ENCODE measurements around the gene CDC42EP2.

The CDC42EP2 gene

GRCh38 chr11:65334696-65335295 is 20.1 kb downstream of the CDC42EP2 start:
- H3F3A ChIP-seq (ENCODE audit: insufficient read depth): peaks cover 11% of the 10 kb centered on the region; the same call in 1 of the 2 replicates
- H3K9ac ChIP-seq (ENCODE audit: low read length): peak overlapping the region; percentile 70
- H3K27me3 ChIP-seq (ENCODE audit: low read length): no peaks in the 10 kb centered on the region
- H3K36me3 ChIP-seq (ENCODE audit: low read length): no peaks in the 10 kb centered on the region
- H3K4me3 ChIP-seq (ENCODE audit: insufficient read depth, low read length, poor library complexity, severe bottlenecking): peak overlapping the region; percentile 68
- TF ChIP-seq CTCF (IDR thresholded peaks at IDR 0.05; ENCODE audit: insufficient read depth, low read length, poor library complexity, severe bottlenecking): no peak
- no peak for TF ChIP-seq EZH2phosphoT487 (conservative IDR thresholded peaks at IDR 0.05; ENCODE audit: low read length)
- H3K9me3 ChIP-seq (ENCODE audit: insufficient read depth, low read length): no peaks in the 10 kb centered on the region
- H3K9me2 ChIP-seq (replicated peaks; ENCODE audit: insufficient read depth, low read length): no peaks in the 10 kb centered on the region
- no peak overlapping the region for H3K27ac ChIP-seq (ENCODE audit: low read depth, low read length)
- peaks cover 59% of the 10 kb centered on the region for H3K79me2 ChIP-seq (ENCODE audit: insufficient read depth, low read length)
- peak overlapping the region; percentile 62 for H3K4me2 ChIP-seq (ENCODE audit: low read depth, low read length, poor library complexity, severe bottlenecking)
- H4K20me1 ChIP-seq (ENCODE audit: low read depth, low read length): no peaks in the 10 kb centered on the region
- H2AFZ ChIP-seq (ENCODE audit: low read depth, low read length, severe bottlenecking): no peak overlapping the region

- H3K4me2 ChIP-seq (ENCODE audit: low read depth, low read length, poor library complexity, severe bottlenecking): no peak overlapping the region
- H4K20me1 ChIP-seq (ENCODE audit: low read depth, low read length): no peaks in the 10 kb centered on the region
- no peak overlapping the region for H3K27ac ChIP-seq (ENCODE audit: low read depth, low read length)
- H3K9ac ChIP-seq (ENCODE audit: low read length): no peak overlapping the region
- TF ChIP-seq CTCF (IDR thresholded peaks at IDR 0.05; ENCODE audit: insufficient read depth, low read length, poor library complexity, severe bottlenecking) (no peak), EZH2phosphoT487 (conservative IDR thresholded peaks at IDR 0.05; ENCODE audit: low read length) (no peak)
- H3K27me3 ChIP-seq (ENCODE audit: low read length): no peaks in the 10 kb centered on the region
- no peak overlapping the region for H2AFZ ChIP-seq (ENCODE audit: low read depth, low read length, severe bottlenecking)
- no peaks in the 10 kb centered on the region for H3F3A ChIP-seq (ENCODE audit: insufficient read depth)
- peaks cover 5% of the 10 kb centered on the region; the same call in 1 of the 2 replicates for H3K36me3 ChIP-seq (ENCODE audit: low read length)
- H3K79me2 ChIP-seq (ENCODE audit: insufficient read depth, low read length): peaks cover 62% of the 10 kb centered on the region
- no peaks in the 10 kb centered on the region for H3K9me2 ChIP-seq (replicated peaks; ENCODE audit: insufficient read depth, low read length)
- H3K9me3 ChIP-seq (ENCODE audit: insufficient read depth, low read length): no peaks in the 10 kb centered on the region
- H3K4me3 ChIP-seq (ENCODE audit: insufficient read depth, low read length, poor library complexity, severe bottlenecking): no peak overlapping the region
Measured at GRCh38 chr11:65338676-65339075, 24.0 kb downstream of the CDC42EP2 start.

GRCh38 chr11:65340226-65340625 is 25.6 kb downstream of the CDC42EP2 start:
- peaks cover 7% of the 10 kb centered on the region; the same call in 1 of the 2 replicates for H3K36me3 ChIP-seq (ENCODE audit: low read length)
- H4K20me1 ChIP-seq (ENCODE audit: low read depth, low read length): no peaks in the 10 kb centered on the region
- H3K9ac ChIP-seq (ENCODE audit: low read length): no peak overlapping the region

More at GRCh38 chr11:65340226-65340625, 25.6 kb downstream of the CDC42EP2 start:
- Histone ChIP-seq H3K9me2 (replicated peaks; ENCODE audit: insufficient read depth, low read length) (no peaks in the 10 kb centered on the region), H3K4me3 (ENCODE audit: insufficient read depth, low read length, poor library complexity, severe bottlenecking) (no peak overlapping the region), H3F3A (ENCODE audit: insufficient read depth) (no peaks in the 10 kb centered on the region), H3K27ac (ENCODE audit: low read depth, low read length) (no peak overlapping the region), H3K9me3 (ENCODE audit: insufficient read depth, low read length) (no peaks in the 10 kb centered on the region), H2AFZ (ENCODE audit: low read depth, low read length, severe bottlenecking) (no peak overlapping the region), H3K4me2 (ENCODE audit: low read depth, low read length, poor library complexity, severe bottlenecking) (no peak overlapping the region), H3K27me3 (ENCODE audit: low read length) (no peaks in the 10 kb centered on the region), H3K79me2 (ENCODE audit: insufficient read depth, low read length) (peaks cover 46% of the 10 kb centered on the region)
- no peak for TF ChIP-seq CTCF (IDR thresholded peaks at IDR 0.05; ENCODE audit: insufficient read depth, low read length, poor library complexity, severe bottlenecking)
